ENCODE data around the gene PCDH18. TPM values are rescaled to one million over a fixed set of nuclear protein-coding genes. Genes with fewer than 3 reads are reported as not detected.

PCDH18 gene
- total and polyA plus RNA-seq, 2 experiments from 2014 or later, result 19.5 to 68.1 TPM

DNA sequence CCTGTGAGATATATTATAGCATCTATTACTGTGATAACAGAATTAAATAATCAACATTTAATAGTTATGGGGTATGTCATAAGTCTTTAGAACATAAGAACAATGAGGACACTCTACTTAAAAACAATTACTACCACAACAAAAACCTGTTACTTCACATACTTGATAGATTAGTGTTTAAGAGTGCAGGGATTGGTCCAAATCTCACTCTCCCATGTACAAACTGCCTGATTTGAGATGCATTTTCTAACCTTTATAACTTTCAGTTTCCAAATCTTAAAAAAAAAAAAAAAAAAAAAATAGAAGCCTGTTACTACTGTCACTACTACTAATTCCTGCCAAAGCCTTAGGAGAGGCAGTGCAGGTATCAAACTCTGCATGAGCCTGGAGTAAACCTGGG lies 5.6 kb downstream of the PCDH18 start (continued):
- TF ChIP-seq CTCF (conservative IDR thresholded peaks at IDR 0.05; ENCODE audit: low read depth in 2 of 2), result no peak
- no peak for TF ChIP-seq CREB1 (CRISPR knock-in tag; IDR thresholded peaks at IDR 0.05; ENCODE audit: low read depth)
- TF ChIP-seq STAT1 (IDR thresholded peaks at IDR 0.05; ENCODE audit: unreplicated experiment), result no peak

DNA sequence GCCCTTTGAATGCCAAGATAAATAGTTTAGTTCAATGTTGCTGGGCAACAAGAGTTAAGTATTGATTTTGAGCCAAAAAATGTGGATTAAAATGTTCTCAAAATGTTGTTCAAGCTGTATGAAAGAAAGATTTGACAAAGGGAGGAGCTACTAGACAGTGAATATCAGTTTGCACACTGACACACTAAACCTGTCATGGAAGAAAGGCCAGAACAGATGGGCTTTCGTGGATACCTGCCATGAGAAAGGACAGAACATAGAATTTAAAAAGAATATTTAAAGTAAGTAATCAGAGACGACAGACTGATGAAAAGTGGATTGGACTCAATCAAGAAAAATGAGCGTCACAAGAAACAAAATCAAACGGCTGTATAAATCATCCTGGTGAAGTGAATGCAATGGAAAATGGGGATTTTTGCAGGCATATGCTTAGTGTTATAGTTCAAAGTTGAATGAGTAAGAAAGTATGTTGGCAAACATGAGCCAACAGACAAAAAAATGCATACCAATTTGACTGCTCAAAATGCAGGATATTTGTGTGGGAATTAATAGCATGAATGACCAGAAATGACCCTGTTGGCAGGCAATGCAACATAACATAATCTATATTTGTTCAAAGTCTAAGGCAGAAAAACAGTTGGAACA lies 7.4 kb downstream of the PCDH18 start:
- no peak for DNase-seq (ENCODE audit: low spot score)
- no peak for ATAC-seq
- H3K9me3 Mint-ChIP-seq, result no peaks in the 10 kb centered on the region
- Histone ChIP-seq H3F3A (replicated peaks; ENCODE audit: low read depth) (no peaks in the 10 kb centered on the region), H3K27me3 (ENCODE audit: insufficient read depth) (no peaks in the 10 kb centered on the region), H3K4me1 (ENCODE audit: insufficient read depth) (peaks cover 4% of the 10 kb centered on the region; the same call in 1 of the 2 replicates), H3K9me2 (ENCODE audit: insufficient read depth) (no peaks in the 10 kb centered on the region), H3K4me3 (no peak overlapping the region), H3K36me3 (ENCODE audit: insufficient read depth) (peaks cover 70% of the 10 kb centered on the region), H3K79me2 (replicated peaks; ENCODE audit: insufficient read depth) (peaks cover 54% of the 10 kb centered on the region), H3K27ac (ENCODE audit: low read depth) (no peak overlapping the region), H3K4me2 (no peak overlapping the region), H2AFZ (no peak overlapping the region), H4K20me1 (replicated peaks; ENCODE audit: insufficient read depth) (peaks cover 4% of the 10 kb centered on the region; the same call in 1 of the 2 replicates)
- no peaks in the 10 kb centered on the region; the same call in 1 of the 3 replicates for H3K4me1 Mint-ChIP-seq
- peaks cover 67% of the 10 kb centered on the region for H3K36me3 Mint-ChIP-seq (ENCODE audit: low read depth)
- no peak overlapping the region for H3K27ac Mint-ChIP-seq
- H3K4me3 Mint-ChIP-seq, result no peak overlapping the region
- H3K27me3 Mint-ChIP-seq (ENCODE audit: insufficient read depth, low read depth, poor library complexity), result peaks cover 2% of the 10 kb centered on the region
- TF ChIP-seq STAT1 (IDR thresholded peaks at IDR 0.05; ENCODE audit: unreplicated experiment) (no peak), EZH2phosphoT487 (IDR thresholded peaks at IDR 0.05; ENCODE audit: unreplicated experiment) (no peak), CTCF (conservative IDR thresholded peaks at IDR 0.05; ENCODE audit: low read depth in 2 of 2) (no peak), NANOG (IDR thresholded peaks at IDR 0.05; ENCODE audit: borderline replicate concordance) (no peak), EZH2 (IDR thresholded peaks at IDR 0.05; ENCODE audit: low read depth, unreplicated experiment) (no peak), CREB1 (CRISPR knock-in tag; IDR thresholded peaks at IDR 0.05; ENCODE audit: low read depth) (no peak), REST (IDR thresholded peaks at IDR 0.05; ENCODE audit: unreplicated experiment) (no peak)
- TF ChIP-seq, protein P1, sequence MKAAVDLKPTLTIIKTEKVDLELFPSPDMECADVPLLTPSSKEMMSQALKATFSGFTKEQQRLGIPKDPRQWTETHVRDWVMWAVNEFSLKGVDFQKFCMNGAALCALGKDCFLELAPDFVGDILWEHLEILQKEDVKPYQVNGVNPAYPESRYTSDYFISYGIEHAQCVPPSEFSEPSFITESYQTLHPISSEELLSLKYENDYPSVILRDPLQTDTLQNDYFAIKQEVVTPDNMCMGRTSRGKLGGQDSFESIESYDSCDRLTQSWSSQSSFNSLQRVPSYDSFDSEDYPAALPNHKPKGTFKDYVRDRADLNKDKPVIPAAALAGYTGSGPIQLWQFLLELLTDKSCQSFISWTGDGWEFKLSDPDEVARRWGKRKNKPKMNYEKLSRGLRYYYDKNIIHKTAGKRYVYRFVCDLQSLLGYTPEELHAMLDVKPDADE (IDR thresholded peaks at IDR 0.05), result no peak
